ENCODE results near the gene MFSD6L. TPM values are rescaled to one million over a fixed set of nuclear protein-coding genes. Genes with fewer than 3 reads are reported as not detected.
A peak's percentile ranks its signal among the peaks of the same experiment; 100 is the strongest.

Gene MFSD6L
- polyA plus RNA-seq, 1 donor = 8.6 TPM

DNA sequence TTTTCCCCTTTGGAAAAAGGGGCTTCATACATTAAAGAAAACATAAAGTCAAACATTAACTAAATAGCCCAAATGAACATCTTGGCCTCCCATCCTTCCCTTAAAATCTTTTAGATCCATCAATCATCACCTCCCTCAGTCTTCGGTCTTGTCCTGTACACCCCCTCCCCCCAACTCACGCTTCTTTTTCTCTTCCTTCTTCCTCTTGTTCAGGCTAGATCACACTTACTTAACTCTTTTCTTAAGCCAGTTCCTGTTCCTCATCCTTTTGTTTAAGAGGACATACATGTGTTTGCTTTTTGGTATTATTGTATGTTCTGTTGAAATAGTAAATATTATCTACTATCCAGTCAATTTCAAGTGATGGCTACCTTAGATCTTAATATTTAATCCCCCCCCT, 5.5 kb downstream of the MFSD6L start:
- peaks cover 3% of the 10 kb centered on the region for H3K27me3 ChIP-seq (ENCODE audit: control insufficient read depth, insufficient read depth, low read length)
- WGBS (ENCODE audit: insufficient coverage, low lambda C conversion rate) = 90% methylated on average over 2 of the region's 2 CpGs
- H3K27ac ChIP-seq (ENCODE audit: low read length) = no peak overlapping the region
- H3K4me3 ChIP-seq (ENCODE audit: low read length) = no peak overlapping the region
- no peaks in the 10 kb centered on the region for H3K9me3 ChIP-seq (ENCODE audit: control insufficient read depth, low read depth, low read length)
- H3K4me1 ChIP-seq (ENCODE audit: control insufficient read depth, insufficient read depth, low read length) = peaks cover 3% of the 10 kb centered on the region
- no peaks in the 10 kb centered on the region for H3K36me3 ChIP-seq (ENCODE audit: control insufficient read depth, insufficient read depth, low read length)
- DNase-seq = no peak

GRCh38 chr17:8792646-8793045, 6.5 kb downstream of the MFSD6L start:
- no peak for DNase-seq
- H3K36me3 ChIP-seq (ENCODE audit: control insufficient read depth, insufficient read depth, low read length) = no peaks in the 10 kb centered on the region
- H3K4me3 ChIP-seq (ENCODE audit: low read length) = no peak overlapping the region
- no CpG with 5 or more reads among the region's 6 CpGs for WGBS (ENCODE audit: insufficient coverage, low lambda C conversion rate)
- no peaks in the 10 kb centered on the region for H3K9me3 ChIP-seq (ENCODE audit: control insufficient read depth, low read depth, low read length)
- H3K4me1 ChIP-seq (ENCODE audit: control insufficient read depth, insufficient read depth, low read length) = peaks cover 5% of the 10 kb centered on the region
- H3K27me3 ChIP-seq (ENCODE audit: control insufficient read depth, insufficient read depth, low read length) = no peaks in the 10 kb centered on the region
- H3K27ac ChIP-seq (ENCODE audit: low read length) = no peak overlapping the region

DNA sequence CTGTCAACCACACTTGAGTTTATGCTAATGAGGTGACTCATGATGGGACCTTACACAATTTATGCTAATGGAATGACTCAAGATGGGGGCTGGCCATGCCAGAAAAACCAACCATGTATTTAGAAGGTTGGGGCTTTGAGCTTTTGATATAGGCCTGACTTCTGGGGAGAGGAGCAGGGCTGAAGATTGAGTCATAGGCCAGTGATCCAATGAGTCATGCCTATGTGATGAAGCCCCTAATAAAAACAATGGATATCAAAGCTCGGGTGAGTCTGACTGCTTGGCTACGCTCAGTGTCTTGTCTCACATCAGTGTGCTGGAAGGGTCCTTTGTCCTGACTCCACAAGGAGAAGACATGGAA, 7.3 kb downstream of the MFSD6L start:
- no peak for DNase-seq
- H3K27ac ChIP-seq (ENCODE audit: low read length) = no peak overlapping the region
- H3K4me3 ChIP-seq (ENCODE audit: low read length) = no peak overlapping the region
- no CpG with 5 or more reads among the region's 2 CpGs for WGBS (ENCODE audit: insufficient coverage, low lambda C conversion rate)
- H3K27me3 ChIP-seq (ENCODE audit: control insufficient read depth, insufficient read depth, low read length) = no peaks in the 10 kb centered on the region
- H3K36me3 ChIP-seq (ENCODE audit: control insufficient read depth, insufficient read depth, low read length) = no peaks in the 10 kb centered on the region
- H3K9me3 ChIP-seq (ENCODE audit: control insufficient read depth, low read depth, low read length) = no peaks in the 10 kb centered on the region
- H3K4me1 ChIP-seq (ENCODE audit: control insufficient read depth, insufficient read depth, low read length) = peaks cover 5% of the 10 kb centered on the region

DNA sequence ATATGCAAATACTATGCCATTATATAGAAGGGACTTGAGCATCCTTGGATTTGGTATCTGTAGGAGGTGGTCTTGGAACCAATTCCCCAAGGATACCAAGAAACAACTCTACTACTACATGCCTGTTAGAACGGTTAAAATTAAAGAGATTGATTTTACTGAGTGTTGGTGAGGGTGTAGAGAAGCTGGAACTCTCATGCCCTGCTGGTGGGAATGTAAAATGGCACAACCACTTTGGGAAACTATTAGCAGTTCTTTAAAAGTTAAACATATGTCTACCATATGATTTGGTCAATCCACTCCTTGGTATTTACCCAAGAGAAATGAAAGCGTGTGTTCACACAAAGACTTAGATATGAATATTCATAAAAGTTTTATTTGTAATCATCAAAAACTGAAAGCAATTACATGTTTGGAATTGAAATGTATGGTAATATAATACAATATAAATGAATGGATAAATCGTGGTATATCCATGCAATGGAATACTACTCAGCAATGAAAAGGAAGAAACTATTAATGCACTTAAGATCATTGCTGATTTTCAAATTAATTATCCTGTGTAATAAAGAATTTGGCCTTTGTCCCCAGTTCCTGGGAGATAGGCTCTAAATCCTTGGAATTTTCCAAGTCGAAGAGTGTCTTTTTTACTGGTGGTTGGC, 7.8 kb downstream of the MFSD6L start:
- peaks cover 5% of the 10 kb centered on the region for H3K4me1 ChIP-seq (ENCODE audit: control insufficient read depth, insufficient read depth, low read length)
- no peak overlapping the region for H3K4me3 ChIP-seq (ENCODE audit: low read length)
- 100% methylated on average over 1 of the region's 4 CpGs for WGBS (ENCODE audit: insufficient coverage, low lambda C conversion rate)
- H3K27me3 ChIP-seq (ENCODE audit: control insufficient read depth, insufficient read depth, low read length) = no peaks in the 10 kb centered on the region
- no peak overlapping the region for H3K27ac ChIP-seq (ENCODE audit: low read length)
- H3K36me3 ChIP-seq (ENCODE audit: control insufficient read depth, insufficient read depth, low read length) = no peaks in the 10 kb centered on the region
- no peak for DNase-seq
- H3K9me3 ChIP-seq (ENCODE audit: control insufficient read depth, low read depth, low read length) = no peaks in the 10 kb centered on the region

DNA sequence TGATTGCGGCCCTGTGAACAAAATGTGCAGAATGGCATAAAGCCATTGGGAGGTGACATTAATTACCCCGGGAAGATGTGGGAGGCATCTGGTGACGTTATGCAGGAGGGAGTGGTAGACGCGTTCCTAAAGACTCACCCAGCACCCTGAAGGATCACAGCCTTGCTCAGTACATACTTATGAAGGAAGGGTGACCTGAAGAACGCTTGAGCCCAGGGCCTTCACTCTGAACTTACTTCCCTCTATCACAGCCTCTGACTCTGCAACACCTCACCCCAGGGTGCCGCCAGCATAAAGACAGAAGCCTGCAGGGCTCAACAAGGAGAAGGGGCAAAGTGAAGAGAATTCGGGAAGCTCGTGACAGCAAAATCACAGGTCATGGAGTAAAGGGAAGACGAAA, 9.4 kb downstream of the MFSD6L start:
- Histone ChIP-seq H3K36me3 (ENCODE audit: control insufficient read depth, insufficient read depth, low read length) (no peaks in the 10 kb centered on the region), H3K4me3 (ENCODE audit: low read length) (no peak overlapping the region), H3K27me3 (ENCODE audit: control insufficient read depth, insufficient read depth, low read length) (no peaks in the 10 kb centered on the region), H3K27ac (ENCODE audit: low read length) (no peak overlapping the region), H3K9me3 (ENCODE audit: control insufficient read depth, low read depth, low read length) (no peaks in the 10 kb centered on the region), H3K4me1 (ENCODE audit: control insufficient read depth, insufficient read depth, low read length) (peaks cover 5% of the 10 kb centered on the region)
- 60% methylated on average over 3 of the region's 10 CpGs for WGBS (ENCODE audit: insufficient coverage, low lambda C conversion rate)
- DNase-seq = no peak

- Histone ChIP-seq H3K36me3 (ENCODE audit: control insufficient read depth, insufficient read depth, low read length) (no peaks in the 10 kb centered on the region), H3K4me1 (ENCODE audit: control insufficient read depth, insufficient read depth, low read length) (peaks cover 5% of the 10 kb centered on the region), H3K27me3 (ENCODE audit: control insufficient read depth, insufficient read depth, low read length) (no peaks in the 10 kb centered on the region), H3K27ac (ENCODE audit: low read length) (no peak overlapping the region), H3K4me3 (ENCODE audit: low read length) (no peak overlapping the region), H3K9me3 (ENCODE audit: control insufficient read depth, low read depth, low read length) (no peaks in the 10 kb centered on the region)
- DNase-seq = peak in 1 of 2 donors; percentile 30
- WGBS (ENCODE audit: insufficient coverage, low lambda C conversion rate) = no CpG with 5 or more reads among the region's 2 CpGs
Observed at GRCh38 chr17:8788998-8789397, 10.2 kb downstream of the MFSD6L start.

DNA sequence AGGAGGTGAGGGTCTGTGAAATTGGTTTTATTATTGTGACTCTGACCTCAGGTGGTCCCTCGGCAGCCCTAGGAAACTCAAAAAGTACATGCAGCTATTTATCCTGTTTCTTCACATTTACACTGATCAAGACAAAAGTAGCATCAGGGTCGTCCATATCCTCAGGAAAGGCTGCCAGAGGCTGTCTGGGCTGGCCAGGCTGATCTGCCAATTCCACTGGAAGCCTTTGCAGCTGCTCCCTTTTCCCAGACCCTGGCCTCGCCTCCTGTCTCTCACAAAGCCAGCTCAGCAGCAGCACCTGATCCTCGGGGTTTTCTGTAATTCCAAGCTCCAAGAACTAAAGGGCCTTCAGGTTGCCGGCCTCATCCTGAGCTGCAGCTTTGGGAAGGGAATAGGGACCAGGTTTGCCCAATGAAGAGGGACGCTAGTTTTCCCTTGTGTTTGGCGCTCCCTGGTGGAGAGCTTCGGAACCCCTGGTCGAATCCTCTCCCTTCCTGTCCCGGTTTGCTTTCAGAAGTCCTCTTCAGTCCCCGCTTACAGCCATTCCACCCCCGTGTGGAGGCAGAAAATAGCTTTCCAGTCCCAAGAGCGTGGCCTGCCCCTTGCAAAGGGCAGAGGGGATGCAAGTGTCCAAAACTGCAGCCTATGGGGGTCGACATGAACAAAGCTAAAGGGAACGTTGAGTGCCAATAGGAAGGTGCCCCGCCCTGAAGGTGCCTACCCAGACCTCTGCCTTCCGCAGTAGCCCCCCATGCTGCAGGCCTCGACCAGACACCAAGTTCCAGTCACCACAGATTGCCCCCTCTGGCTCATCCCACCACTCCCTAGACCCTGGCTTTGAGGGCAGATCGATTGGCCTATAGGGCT, 13.4 kb downstream of the MFSD6L start:
- H3K27me3 ChIP-seq (ENCODE audit: control insufficient read depth, insufficient read depth, low read length) = no peaks in the 10 kb centered on the region
- peak in 1 of 2 donors; percentile 46 for DNase-seq
- H3K4me3 ChIP-seq (ENCODE audit: low read length) = no peak overlapping the region
- peaks cover 5% of the 10 kb centered on the region for H3K4me1 ChIP-seq (ENCODE audit: control insufficient read depth, insufficient read depth, low read length)
- 20% methylated on average over 1 of the region's 19 CpGs for WGBS (ENCODE audit: insufficient coverage, low lambda C conversion rate)
- no peaks in the 10 kb centered on the region for H3K36me3 ChIP-seq (ENCODE audit: control insufficient read depth, insufficient read depth, low read length)
- no peaks in the 10 kb centered on the region for H3K9me3 ChIP-seq (ENCODE audit: control insufficient read depth, low read depth, low read length)
- no peak overlapping the region for H3K27ac ChIP-seq (ENCODE audit: low read length)

DNA sequence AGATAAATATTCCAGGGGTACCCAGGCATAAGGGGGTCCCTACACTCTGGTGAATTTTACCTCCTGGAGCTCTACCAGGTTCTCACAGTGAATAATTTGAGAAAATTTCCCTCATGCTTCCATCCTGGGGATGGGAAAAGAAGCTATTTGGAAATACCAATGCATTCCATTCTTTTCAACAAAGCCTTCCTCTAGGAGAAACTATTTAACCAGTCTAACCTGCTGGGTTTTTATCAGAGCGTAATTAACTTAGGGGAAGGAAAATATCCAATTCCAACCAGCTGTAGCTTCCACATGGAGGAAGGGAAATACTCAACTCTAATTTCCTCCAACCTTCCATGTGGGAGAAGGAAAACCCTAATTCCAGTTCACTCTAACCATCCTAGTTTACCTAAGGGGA, 17.0 kb downstream of the MFSD6L start:
- H3K4me3 ChIP-seq (ENCODE audit: low read length) = no peak overlapping the region
- DNase-seq = no peak
- no peaks in the 10 kb centered on the region for H3K4me1 ChIP-seq (ENCODE audit: control insufficient read depth, insufficient read depth, low read length)
- WGBS (ENCODE audit: insufficient coverage, low lambda C conversion rate) = no CpG with 5 or more reads among the region's 1 CpG
- H3K27me3 ChIP-seq (ENCODE audit: control insufficient read depth, insufficient read depth, low read length) = no peaks in the 10 kb centered on the region
- no peaks in the 10 kb centered on the region for H3K36me3 ChIP-seq (ENCODE audit: control insufficient read depth, insufficient read depth, low read length)
- H3K27ac ChIP-seq (ENCODE audit: low read length) = no peak overlapping the region
- H3K9me3 ChIP-seq (ENCODE audit: control insufficient read depth, low read depth, low read length) = no peaks in the 10 kb centered on the region

DNA sequence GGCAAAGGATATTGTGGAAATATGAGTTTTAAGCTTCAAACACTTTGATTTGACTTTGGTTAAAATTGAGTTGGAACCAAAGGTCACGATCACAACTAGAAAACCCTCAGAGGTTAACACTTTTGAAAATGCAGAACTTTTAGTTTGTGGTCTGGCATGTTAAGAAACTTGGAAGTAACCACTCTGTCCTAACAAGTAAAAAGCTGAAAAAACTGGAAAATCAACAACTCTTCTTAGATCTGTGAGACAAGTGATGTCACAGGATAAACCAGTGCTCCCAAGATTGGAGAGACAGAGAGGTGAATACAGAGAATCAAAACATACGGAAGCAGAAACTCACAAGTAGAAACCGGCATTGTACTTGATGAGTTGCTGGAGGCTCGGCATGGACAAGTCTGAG, 17.4 kb downstream of the MFSD6L start:
- H3K4me1 ChIP-seq (ENCODE audit: control insufficient read depth, insufficient read depth, low read length) = no peaks in the 10 kb centered on the region
- H3K9me3 ChIP-seq (ENCODE audit: control insufficient read depth, low read depth, low read length) = no peaks in the 10 kb centered on the region
- H3K27me3 ChIP-seq (ENCODE audit: control insufficient read depth, insufficient read depth, low read length) = no peaks in the 10 kb centered on the region
- H3K36me3 ChIP-seq (ENCODE audit: control insufficient read depth, insufficient read depth, low read length) = no peaks in the 10 kb centered on the region
- H3K4me3 ChIP-seq (ENCODE audit: low read length) = no peak overlapping the region
- no peak overlapping the region for H3K27ac ChIP-seq (ENCODE audit: low read length)
- 100% methylated on average over 1 of the region's 4 CpGs for WGBS (ENCODE audit: insufficient coverage, low lambda C conversion rate)
- no peak for DNase-seq

- Histone ChIP-seq H3K27me3 (ENCODE audit: control insufficient read depth, insufficient read depth, low read length) (peaks cover 3% of the 10 kb centered on the region), H3K9me3 (ENCODE audit: control insufficient read depth, low read depth, low read length) (no peaks in the 10 kb centered on the region), H3K27ac (ENCODE audit: low read length) (no peak overlapping the region), H3K36me3 (ENCODE audit: control insufficient read depth, insufficient read depth, low read length) (no peaks in the 10 kb centered on the region), H3K4me1 (ENCODE audit: control insufficient read depth, insufficient read depth, low read length) (no peaks in the 10 kb centered on the region), H3K4me3 (ENCODE audit: low read length) (no peak overlapping the region)
- WGBS (ENCODE audit: insufficient coverage, low lambda C conversion rate) = 89% methylated on average over 1 of the region's 1 CpG
- no peak for DNase-seq
Observed at GRCh38 chr17:8776881-8777280, 22.3 kb downstream of the MFSD6L start.

DNA sequence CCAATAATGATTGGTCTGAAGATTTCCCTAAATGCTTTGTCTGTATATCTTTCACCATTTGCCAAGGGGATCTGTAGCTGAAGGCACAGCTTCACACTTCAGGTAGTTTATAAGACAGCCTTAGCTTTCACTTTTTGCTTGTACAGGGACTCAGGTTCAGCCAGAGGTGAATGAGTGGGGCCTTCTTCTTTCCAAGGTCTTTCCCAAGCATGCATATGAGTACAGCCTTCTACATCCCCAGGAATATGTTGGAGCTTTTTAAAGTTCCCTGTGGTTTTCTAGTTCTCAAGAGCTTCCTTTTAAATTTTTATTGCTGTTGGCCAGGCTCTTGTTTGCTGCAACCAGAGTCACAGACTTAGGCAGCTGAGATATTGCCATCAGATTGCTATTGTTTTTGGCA, 22.9 kb downstream of the MFSD6L start:
- Histone ChIP-seq H3K36me3 (ENCODE audit: control insufficient read depth, insufficient read depth, low read length) (no peaks in the 10 kb centered on the region), H3K4me1 (ENCODE audit: control insufficient read depth, insufficient read depth, low read length) (no peaks in the 10 kb centered on the region), H3K9me3 (ENCODE audit: control insufficient read depth, low read depth, low read length) (no peaks in the 10 kb centered on the region)

More for the DNA sequence above, 22.9 kb downstream of the MFSD6L start:
- Histone ChIP-seq H3K27me3 (ENCODE audit: control insufficient read depth, insufficient read depth, low read length) (peaks cover 3% of the 10 kb centered on the region), H3K4me3 (ENCODE audit: low read length) (no peak overlapping the region), H3K27ac (ENCODE audit: low read length) (no peak overlapping the region)
- no peak for DNase-seq

Data from large intestine (tissue), 3 donors.